ENCODE measurements around the gene ZNF469.

Gene ZNF469

DNA sequence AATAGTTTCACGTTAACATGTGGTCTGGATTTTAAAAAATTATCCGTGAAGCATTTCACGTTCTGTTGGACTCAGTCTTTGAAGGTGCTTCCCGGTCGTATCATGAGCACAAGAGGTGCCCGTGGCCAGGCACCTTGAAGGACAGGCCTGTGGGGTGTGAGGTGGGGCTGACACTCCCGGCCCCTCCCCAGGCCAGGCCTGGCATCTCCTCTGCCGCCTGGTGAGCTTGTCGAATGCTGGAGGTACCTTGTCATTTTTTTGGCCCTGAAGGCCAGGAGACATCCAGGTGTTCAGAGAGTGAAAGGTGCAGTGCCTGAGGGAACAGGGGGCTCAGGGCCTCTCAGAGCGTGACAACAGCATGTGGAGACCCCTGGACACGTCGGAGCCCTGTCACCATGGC lies 11.7 kb downstream of the ZNF469 start:
- Mint-ChIP-seq H3K36me3 (ENCODE audit: low read depth) (no peaks in the 10 kb centered on the region), H3K27ac (no peak overlapping the region), H3K4me3 (no peak overlapping the region), H3K4me1 (ENCODE audit: low read depth) (peaks cover 9% of the 10 kb centered on the region), H3K27me3 (peaks cover 41% of the 10 kb centered on the region), H3K9me3 (peaks cover 8% of the 10 kb centered on the region)
- intact Hi-C loops (cut with micrococcal nuclease) = no loop called here

DNA sequence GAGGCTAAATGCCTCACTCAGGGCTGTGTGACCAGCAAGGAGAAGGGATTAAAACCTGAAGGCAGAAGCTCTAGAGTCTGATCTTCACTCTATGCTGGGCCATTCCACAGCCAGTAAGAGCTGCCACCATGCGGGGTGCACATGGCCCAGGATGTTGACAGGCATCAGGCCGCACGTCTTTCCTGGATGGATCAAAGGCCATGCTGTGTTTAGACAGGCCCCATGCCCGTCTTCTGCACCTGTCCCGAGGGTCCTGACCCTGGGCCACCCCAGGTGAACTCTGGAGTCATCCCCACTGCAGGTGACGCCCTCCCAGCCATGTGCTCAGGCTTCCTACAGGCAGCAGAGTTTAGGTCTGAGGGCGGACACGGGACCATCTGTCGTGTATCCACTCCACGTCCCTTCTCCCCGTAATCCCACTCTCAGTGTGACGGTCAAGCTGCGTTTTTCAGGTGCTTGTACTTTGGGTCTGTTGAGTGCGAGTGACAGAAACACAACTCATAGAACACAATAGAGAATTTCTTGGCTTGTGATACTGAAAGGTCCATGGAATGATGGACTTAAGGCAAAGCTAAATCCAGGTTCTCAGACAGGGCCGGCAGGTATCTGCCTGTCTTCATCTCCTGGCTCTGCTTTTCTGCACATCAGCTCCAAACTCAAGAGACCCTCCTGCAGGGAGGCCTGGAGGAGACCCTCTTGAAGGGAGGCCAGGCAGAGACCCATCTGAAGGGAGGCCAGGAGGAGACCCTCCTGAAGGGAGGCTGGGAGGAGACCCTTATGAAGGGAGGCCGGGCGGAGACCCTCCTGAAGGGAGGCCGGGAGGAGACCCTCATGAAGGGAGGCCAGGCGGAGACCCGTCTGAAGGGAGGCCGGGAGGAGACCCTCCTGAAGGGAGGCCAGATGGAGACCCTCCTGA lies 13.2 kb downstream of the ZNF469 start:
- Mint-ChIP-seq H3K4me3 (no peak overlapping the region), H3K27me3 (peaks cover 33% of the 10 kb centered on the region), H3K36me3 (ENCODE audit: low read depth) (no peaks in the 10 kb centered on the region), H3K27ac (no peak overlapping the region), H3K4me1 (ENCODE audit: low read depth) (peaks cover 2% of the 10 kb centered on the region), H3K9me3 (peaks cover 8% of the 10 kb centered on the region)
- intact Hi-C loops (cut with micrococcal nuclease) = no loop called here

DNA sequence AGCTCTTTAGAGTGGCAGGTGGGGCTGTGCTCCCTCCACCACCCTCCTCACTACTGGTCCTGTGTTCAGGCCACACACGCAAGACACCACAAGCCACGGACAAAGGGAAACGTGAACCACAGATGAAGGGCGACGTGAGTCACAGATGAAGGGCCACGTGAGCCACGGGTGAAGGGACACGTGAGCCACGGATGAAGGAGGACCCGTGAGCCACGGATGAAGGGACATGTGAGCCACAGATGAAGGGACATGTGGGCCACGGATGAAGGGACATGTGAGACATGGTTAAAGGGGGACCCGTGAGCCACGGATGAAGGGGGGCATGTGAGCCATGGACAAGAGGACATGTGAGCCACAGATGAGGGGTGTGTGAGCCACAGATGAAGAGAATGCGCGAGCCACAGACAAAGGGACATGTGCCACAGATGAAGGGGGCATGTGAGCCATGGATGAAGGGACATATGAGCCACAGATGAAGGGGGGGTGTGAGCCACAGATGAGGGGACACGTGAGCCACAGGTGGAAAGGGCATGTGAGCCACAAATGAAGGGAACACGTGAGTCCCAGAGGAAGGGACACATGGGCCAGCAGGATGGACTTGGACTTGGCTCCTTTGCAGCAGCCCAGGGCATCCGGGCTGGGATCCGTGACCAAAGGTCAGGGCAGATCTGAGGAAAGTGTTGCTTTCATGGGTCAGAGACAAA lies 15.6 kb downstream of the ZNF469 start:
- Mint-ChIP-seq H3K9me3 (peaks cover 8% of the 10 kb centered on the region), H3K4me3 (no peak overlapping the region), H3K27me3 (peaks cover 18% of the 10 kb centered on the region), H3K36me3 (ENCODE audit: low read depth) (no peaks in the 10 kb centered on the region), H3K27ac (no peak overlapping the region), H3K4me1 (ENCODE audit: low read depth) (no peaks in the 10 kb centered on the region)
- intact Hi-C loops (cut with micrococcal nuclease) = no loop called here

DNA sequence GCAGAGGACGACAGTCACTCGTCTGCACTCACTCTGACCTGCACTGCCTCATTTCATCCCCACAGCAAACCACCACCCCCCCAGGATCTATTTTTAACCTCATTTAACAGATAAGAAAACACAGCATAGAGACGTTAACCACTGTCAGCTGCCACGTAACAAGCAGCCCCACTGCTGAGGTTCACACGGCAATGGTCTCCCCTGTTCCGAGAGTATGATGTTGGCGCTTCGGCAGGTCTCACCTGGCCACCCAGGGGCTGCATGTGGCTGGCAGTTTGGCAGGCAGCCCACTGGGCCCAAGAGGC lies 16.1 kb downstream of the ZNF469 start:
- intact Hi-C loops (cut with micrococcal nuclease) = no loop called here
- Mint-ChIP-seq H3K27ac (no peak overlapping the region), H3K36me3 (ENCODE audit: low read depth) (no peaks in the 10 kb centered on the region), H3K27me3 (peaks cover 21% of the 10 kb centered on the region), H3K4me3 (no peak overlapping the region), H3K4me1 (ENCODE audit: low read depth) (no peaks in the 10 kb centered on the region), H3K9me3 (peaks cover 8% of the 10 kb centered on the region)

DNA sequence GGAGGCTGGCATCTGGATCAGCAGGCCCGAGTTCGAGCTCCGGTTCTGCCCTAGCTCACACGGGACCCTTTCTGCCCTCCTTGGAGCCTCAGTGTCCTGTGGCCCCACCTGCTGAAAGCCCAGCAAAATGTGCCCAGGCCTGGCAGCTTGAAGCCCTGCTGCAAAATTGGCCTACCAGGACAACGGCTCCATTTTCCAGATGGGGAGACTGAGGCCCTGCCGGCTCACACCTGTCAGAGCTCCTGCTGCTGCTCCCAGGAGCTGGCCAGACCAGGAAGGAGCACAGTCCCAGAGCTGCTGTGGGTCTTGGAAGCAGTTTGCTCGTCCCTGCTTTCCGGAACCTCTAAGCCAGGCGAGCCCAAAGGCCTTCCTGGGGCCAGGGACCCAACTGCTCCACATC lies 17.4 kb downstream of the ZNF469 start:
- H3K4me3 Mint-ChIP-seq = no peak overlapping the region
- H3K4me1 Mint-ChIP-seq (ENCODE audit: low read depth) = no peaks in the 10 kb centered on the region
- no peaks in the 10 kb centered on the region for H3K36me3 Mint-ChIP-seq (ENCODE audit: low read depth)
- H3K27me3 Mint-ChIP-seq = peaks cover 27% of the 10 kb centered on the region
- intact Hi-C loops (cut with micrococcal nuclease) = no loop called here
- no peak overlapping the region for H3K27ac Mint-ChIP-seq
- peaks cover 8% of the 10 kb centered on the region for H3K9me3 Mint-ChIP-seq

DNA sequence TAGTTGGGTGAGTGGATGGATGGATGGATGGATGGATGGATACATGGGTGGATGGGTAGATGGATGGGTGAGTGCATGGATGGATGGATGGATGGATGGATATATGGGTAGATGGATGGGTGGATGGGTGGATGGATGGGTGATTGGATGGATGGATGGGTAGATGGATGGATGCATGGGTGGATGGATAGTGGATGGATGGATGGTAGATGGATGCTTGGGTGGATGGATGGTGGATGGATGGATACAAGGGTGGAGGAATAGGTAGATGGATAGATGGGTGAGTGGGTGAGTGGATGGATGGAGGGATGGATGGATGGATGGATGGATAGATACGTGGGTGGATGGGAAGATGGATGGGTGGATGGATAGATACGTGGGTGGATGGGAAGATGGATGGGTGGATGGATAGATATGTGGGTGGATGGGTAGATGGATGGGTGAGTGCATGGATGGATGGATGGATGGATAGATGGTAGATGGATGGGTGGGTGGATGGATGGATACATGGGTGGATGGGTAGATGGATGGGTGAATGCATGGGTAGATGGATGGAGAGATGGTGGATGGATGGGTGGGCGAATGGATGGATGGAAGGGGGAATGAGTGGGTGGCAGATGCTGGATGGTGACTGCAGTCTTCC lies 19.0 kb downstream of the ZNF469 start:
- Mint-ChIP-seq H3K36me3 (ENCODE audit: low read depth) (no peaks in the 10 kb centered on the region), H3K27me3 (peaks cover 22% of the 10 kb centered on the region), H3K27ac (no peak overlapping the region), H3K9me3 (peaks cover 8% of the 10 kb centered on the region), H3K4me1 (ENCODE audit: low read depth) (no peaks in the 10 kb centered on the region), H3K4me3 (no peak overlapping the region)
- intact Hi-C loops (cut with micrococcal nuclease) = no loop called here

DNA sequence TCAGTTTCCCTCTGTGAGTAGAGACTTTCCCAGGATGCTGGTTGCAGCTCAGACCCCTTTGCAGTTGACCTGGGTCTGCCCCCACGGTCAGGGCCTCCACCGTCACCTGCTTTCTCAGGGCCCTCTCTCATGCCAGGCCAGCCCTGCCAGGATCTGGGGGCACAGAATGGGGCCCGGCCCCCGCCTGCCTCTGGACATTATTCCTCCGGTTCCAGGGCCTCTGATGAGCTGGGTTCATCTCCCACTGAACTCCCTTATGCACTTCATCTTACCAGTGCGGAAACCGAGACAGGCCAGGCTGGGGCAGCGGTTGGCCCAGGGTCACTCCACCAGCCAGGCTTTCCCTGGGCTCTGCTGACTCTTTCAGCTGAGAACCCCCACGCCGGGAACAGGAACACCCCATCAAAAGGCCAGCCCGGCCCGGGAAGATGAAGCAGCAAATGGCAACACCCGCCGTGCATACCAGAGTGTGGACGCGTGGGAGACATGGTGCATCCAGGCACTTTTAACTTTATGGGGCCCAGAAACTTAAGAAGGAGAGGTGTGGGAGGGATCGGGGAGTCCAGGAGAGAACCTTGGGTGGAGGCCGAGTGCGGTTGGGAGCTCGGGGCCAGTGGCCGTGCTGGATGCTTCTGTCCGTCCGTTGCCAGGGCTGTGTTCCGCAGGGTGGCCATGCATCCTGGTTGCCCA lies 19.9 kb downstream of the ZNF469 start:
- H3K27ac Mint-ChIP-seq = no peak overlapping the region
- H3K4me1 Mint-ChIP-seq (ENCODE audit: low read depth) = peaks cover 9% of the 10 kb centered on the region
- H3K9me3 Mint-ChIP-seq = peaks cover 8% of the 10 kb centered on the region
- no peak overlapping the region for H3K4me3 Mint-ChIP-seq
- H3K36me3 Mint-ChIP-seq (ENCODE audit: low read depth) = no peaks in the 10 kb centered on the region
- intact Hi-C loops (cut with micrococcal nuclease) = no loop called here
- H3K27me3 Mint-ChIP-seq = peaks cover 22% of the 10 kb centered on the region

DNA sequence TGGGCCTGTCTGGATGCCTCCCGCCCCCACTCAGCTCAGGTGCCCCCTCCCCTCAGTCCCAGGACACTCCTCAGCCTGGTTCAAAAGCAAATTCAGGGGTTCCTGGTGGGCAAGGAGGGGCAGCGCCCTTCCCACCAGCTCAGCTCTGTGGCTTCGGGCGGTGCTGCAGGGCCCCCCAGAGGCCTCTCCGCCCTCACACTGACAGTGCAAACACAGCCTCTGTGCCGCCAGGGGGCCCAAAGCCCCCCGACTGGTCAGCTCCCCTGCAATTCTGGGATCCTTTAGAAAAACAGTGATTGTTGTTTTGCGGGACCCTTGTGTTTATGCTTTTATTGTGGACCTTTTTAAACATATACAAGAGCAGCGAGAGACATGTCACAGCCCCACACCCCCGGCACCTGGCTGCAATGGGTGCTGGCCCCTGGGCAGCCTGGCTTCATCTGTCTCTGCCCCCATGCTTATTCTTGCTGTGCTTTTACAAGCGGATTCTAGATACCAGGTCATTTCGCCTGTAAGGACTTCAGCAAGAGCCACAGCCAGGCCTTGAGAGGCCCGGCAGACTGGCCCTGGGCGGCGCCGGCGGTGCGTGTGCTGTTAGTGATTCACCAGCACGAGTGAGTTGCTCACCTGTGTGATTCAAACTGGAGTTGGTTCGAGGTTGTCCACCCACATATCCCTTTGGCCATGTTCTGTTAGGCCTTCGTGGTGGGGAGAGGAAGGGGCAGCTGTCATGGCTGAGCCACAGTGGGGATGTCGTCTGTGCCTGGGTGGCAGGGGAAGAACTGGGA lies 21.2 kb downstream of the ZNF469 start:
- no peak overlapping the region for H3K4me3 Mint-ChIP-seq
- no peaks in the 10 kb centered on the region for H3K36me3 Mint-ChIP-seq (ENCODE audit: low read depth)
- no peaks in the 10 kb centered on the region for H3K9me3 Mint-ChIP-seq
- H3K27ac Mint-ChIP-seq = no peak overlapping the region
- H3K27me3 Mint-ChIP-seq = peaks cover 16% of the 10 kb centered on the region
- H3K4me1 Mint-ChIP-seq (ENCODE audit: low read depth) = peaks cover 22% of the 10 kb centered on the region
- intact Hi-C loops (cut with micrococcal nuclease) = no loop called here

DNA sequence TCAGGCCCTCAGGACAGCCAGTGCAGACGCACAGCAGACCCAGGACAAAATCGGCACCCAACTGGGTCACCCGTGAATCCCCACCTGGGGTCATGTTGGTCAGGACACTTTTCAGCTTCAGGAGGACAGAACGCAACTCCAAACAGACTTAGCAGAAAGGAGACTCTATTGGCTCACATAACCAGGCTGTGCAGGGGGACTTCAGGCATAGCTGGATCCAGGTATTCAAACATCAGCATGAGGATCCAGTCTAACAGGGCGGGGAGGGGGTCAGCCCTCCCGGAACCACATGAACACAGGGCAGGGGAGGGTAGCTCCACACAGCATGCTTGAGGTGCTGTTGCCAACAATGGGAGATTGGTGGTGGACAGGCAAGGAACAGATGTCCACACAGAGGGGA lies 22.0 kb downstream of the ZNF469 start:
- Mint-ChIP-seq H3K27ac (no peak overlapping the region), H3K9me3 (no peaks in the 10 kb centered on the region), H3K36me3 (ENCODE audit: low read depth) (no peaks in the 10 kb centered on the region), H3K4me1 (ENCODE audit: low read depth) (peaks cover 27% of the 10 kb centered on the region), H3K4me3 (no peak overlapping the region), H3K27me3 (peaks cover 13% of the 10 kb centered on the region)
- intact Hi-C loops (cut with micrococcal nuclease) = no loop called here

DNA sequence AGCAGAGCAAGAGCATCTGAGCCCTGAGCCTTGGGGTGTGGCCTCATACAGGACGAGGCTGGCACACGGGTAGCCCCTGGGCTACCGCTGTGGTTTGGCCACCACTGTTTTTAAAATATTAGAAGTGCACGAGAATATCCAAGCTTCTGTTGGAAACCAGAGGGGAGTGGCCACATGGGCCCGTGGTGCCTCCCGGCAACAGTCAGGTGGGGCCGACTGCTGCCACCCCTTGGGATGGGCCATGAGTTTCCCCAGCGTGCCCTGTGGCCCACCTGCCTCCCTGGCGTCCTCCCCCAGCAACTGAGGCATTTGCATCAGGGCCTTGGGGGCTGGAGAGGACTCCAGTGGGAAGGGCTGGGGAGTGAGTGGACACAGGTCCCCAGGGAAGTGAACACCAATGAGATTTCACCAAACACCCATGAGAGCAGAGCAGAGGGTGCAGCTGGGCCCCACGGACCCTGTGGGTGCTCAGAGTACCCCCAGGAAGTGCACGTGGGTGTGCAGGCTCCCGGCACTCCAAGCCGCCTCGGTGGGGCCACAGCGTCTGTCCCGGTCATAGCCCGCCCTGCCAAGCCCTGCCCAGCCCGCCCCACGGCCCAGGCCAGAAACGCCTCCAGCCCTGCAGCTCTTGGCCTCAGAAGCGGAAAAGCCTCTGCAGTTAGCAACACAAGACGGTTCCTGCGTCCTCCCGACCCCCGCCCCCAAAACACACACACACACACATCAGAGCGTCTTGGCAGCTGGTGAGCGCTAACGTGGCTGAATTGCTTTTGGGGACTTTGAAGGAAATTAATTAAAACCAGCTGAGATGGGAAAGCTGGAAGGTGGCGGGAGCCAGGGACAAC lies 22.7 kb downstream of the ZNF469 start:
- no peaks in the 10 kb centered on the region for H3K9me3 Mint-ChIP-seq
- no peak overlapping the region for H3K4me3 Mint-ChIP-seq
- H3K27me3 Mint-ChIP-seq = peaks cover 13% of the 10 kb centered on the region
- H3K27ac Mint-ChIP-seq = no peak overlapping the region
- H3K36me3 Mint-ChIP-seq (ENCODE audit: low read depth) = no peaks in the 10 kb centered on the region
- peaks cover 31% of the 10 kb centered on the region for H3K4me1 Mint-ChIP-seq (ENCODE audit: low read depth)
- intact Hi-C loops (cut with micrococcal nuclease) = no loop called here

DNA sequence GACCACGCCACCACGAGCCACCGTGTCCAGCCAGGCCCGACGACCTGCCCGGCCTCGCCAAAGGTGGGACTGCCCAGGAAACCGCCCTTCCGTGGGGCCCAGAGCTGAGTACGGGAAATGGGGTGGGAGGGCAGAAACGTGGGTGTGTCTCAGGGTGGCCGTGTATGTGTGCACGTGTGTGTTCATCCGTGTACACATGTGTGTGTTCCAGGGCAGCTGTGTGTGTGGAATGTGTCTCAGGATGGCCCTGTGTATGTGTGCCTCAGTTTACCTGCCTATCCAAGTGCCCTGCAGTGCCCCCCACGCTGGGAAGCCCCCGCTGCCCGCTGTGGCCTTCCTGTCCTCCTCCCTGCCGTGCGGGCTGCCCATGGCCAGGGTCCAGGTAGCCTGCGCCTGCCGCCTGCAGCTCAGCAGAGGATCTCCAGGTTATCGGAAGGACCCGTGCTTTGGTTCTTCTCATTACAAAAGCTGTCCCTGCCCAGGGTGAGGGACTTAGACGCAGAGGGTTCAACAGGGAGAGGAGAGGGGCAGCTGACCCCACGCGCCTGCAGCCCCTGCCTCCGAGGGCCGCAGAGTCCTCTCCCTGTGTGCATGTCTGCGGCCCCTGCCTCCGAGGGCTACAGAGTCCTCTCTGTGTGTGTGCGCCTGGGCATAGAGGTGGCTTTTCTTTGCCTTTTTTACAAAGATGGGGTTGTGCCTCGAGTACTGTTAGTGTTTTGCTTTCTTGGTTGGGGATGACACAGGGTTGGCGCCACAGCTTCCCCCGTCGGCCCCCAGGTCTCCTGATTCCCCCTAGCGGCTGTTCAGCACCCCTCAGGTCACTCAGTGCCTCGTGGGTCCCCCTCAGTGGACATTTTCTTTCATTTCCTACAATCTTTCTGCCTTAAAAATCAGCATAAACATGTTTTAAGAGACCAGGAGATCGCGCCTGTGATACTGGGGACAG lies 23.6 kb downstream of the ZNF469 start:
- H3K27me3 Mint-ChIP-seq = peaks cover 13% of the 10 kb centered on the region
- H3K27ac Mint-ChIP-seq = no peak overlapping the region
- intact Hi-C loops (cut with micrococcal nuclease) = no loop called here
- H3K36me3 Mint-ChIP-seq (ENCODE audit: low read depth) = no peaks in the 10 kb centered on the region
- no peak overlapping the region for H3K4me3 Mint-ChIP-seq
- no peaks in the 10 kb centered on the region for H3K9me3 Mint-ChIP-seq
- H3K4me1 Mint-ChIP-seq (ENCODE audit: low read depth) = peaks cover 31% of the 10 kb centered on the region

DNA sequence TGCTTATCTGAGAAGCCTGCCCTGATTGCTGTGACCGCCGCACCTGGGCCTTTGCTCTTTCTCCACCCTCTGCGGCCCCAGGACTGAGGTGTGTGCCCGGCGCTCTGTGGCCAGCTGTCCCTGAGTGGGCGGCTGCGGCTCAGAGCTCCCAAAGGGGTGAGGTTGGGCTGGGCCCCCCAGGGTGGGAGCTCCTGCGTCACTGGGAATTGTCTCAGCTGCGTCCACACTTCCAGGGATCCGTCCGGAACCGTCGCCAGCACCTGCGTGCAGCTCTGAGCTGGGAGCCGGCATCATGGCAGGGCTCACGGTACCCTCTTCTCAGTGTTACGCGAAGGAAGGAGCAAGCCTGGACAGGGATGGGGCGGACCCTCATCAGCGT lies 24.3 kb downstream of the ZNF469 start:
- no peak overlapping the region for H3K27ac Mint-ChIP-seq
- no peaks in the 10 kb centered on the region for H3K9me3 Mint-ChIP-seq
- peaks cover 11% of the 10 kb centered on the region for H3K27me3 Mint-ChIP-seq
- no peak overlapping the region for H3K4me3 Mint-ChIP-seq
- no peaks in the 10 kb centered on the region for H3K36me3 Mint-ChIP-seq (ENCODE audit: low read depth)
- H3K4me1 Mint-ChIP-seq (ENCODE audit: low read depth) = peaks cover 31% of the 10 kb centered on the region
- intact Hi-C loops (cut with micrococcal nuclease) = no loop called here

Data from dendritic cell treated with granulocyte-macrophage colony-stimulating factor and Interleukin-4, amounts not matched to agents 40 ng/mL and 50 ng/mL, for 4 days (primary cell).